GM10266 (cell line): ENCODE results near the gene SMIM28.

ENCODE experiments used
- DNase-seq: peaks from one replicate; pipeline ENCODE4 v3.0.0; 2012; ENCODE audit errors: extremely low spot score
- CTCF ChIP-seq: IDR thresholded peaks from 2 replicates; pipeline ENCODE4 v1.5.1; 2012; ENCODE audit warnings: mild to moderate bottlenecking, low read depth; ENCODE audit not compliant: control insufficient read depth, insufficient read depth; ENCODE audit errors: missing control alignments

The SMIM28 gene

GRCh38 chr6:138377844-138378243 is at the start of gene SMIM28:
Gene SMIM28 (plus strand): TSS chr6:138377905. CDS start chr6:138378073, 168 bp downstream.
- TF ChIP-seq CTCF = no peak
- DNase-seq = no peak

GRCh38 chr6:138328210-138328609 is 49.5 kb upstream of the SMIM28 start:
- no peak for DNase-seq
- TF ChIP-seq CTCF = no peak

- no peak for DNase-seq
- no peak for TF ChIP-seq CTCF
Observed at GRCh38 chr6:138330763-138331162, 46.9 kb upstream of the SMIM28 start.

GRCh38 chr6:138331444-138331843 is 46.3 kb upstream of the SMIM28 start:
- no peak for DNase-seq
- TF ChIP-seq CTCF = no peak

GRCh38 chr6:138331984-138332383 is 45.7 kb upstream of the SMIM28 start:
- TF ChIP-seq CTCF = no peak
- DNase-seq = no peak

GRCh38 chr6:138334000-138334399 is 43.7 kb upstream of the SMIM28 start:
- no peak for DNase-seq
- no peak for TF ChIP-seq CTCF

GRCh38 chr6:138334963-138335362 is 42.7 kb upstream of the SMIM28 start:
- no peak for TF ChIP-seq CTCF
- no peak for DNase-seq
